ENCODE data around the gene ZSWIM4.
"Not testable (repeated sequence)": the region's sequence is repeated elsewhere in the genome, so short reads cannot be mapped to it uniquely, and the experiment has no call there.

Gene ZSWIM4

DNA sequence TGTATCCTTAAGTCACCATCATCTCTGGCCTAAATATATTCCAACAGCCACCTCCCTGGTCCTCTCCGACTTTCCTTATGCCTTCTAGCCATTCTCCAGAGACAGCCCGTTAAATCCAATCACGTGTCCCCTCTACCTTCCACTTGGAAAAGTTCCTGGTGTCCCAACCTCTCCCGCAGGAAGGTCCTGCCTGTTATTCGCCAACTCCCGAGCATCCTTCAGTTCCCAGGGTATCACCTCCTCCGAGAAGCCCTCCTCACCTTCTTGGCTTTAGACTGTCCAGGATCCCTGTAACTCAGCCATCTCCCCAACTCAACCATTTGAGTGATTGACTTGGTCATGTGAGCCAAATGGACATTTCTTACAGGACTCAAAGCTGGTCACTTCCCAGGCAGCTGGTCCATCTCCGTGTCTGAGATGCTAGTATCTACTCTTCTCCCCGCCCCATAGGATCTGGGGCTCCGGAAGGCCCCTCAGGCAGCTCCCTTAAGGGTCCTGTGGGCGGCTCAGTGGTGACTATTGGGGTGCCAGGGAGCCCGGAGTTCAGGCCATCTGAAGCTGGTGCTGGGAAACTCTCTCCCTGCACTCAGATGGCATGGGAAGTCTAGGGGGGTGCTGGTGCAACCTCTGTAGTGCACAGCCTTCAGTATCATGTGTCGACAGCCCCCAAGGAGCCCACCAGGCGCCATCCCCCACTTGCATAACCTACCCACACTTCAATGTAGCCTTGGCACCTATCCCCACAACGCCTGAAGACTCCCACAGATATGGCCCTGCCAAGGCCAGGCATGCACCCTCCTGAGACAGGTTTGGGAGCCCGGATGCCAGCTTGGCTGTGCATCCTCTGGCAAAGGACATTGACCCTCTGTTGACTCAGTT, 53.8 kb downstream of the ZSWIM4 start:
- no peak overlapping the region for H3K27ac ChIP-seq (ENCODE audit: low read depth, low read length)
- H3K36me3 ChIP-seq (ENCODE audit: control insufficient read depth in 1 of 2, insufficient read depth in 2 of 2, low read length in 2 of 2): no peaks in the 10 kb centered on the region
- no peaks in the 10 kb centered on the region for H3K27me3 ChIP-seq (ENCODE audit: control insufficient read depth in 1 of 2, insufficient read depth in 2 of 2, low read length in 2 of 2)
- peaks cover 32 to 44% of the 10 kb centered on the region in 2 donors for H3K4me1 ChIP-seq (ENCODE audit: control insufficient read depth in 1 of 2, insufficient read depth in 2 of 2, low read length in 2 of 2)
- no peaks in the 10 kb centered on the region for H3K9me3 ChIP-seq (ENCODE audit: control insufficient read depth in 1 of 2, low read length in 2 of 2)
- H3K4me3 ChIP-seq (ENCODE audit: low read depth in 1 of 2, low read length in 2 of 2): no peak overlapping the region
- no peak overlapping the region for H3K9ac ChIP-seq (ENCODE audit: low read depth in 1 of 2, low read length in 2 of 2)

- peak overlapping the region; percentile 38 to 48 for H3K4me3 ChIP-seq (ENCODE audit: low read depth in 1 of 2, low read length in 2 of 2)
- peak overlapping the region; percentile 73 to 87 for H3K9ac ChIP-seq (ENCODE audit: low read depth in 1 of 2, low read length in 2 of 2)
- no peaks in the 10 kb centered on the region for H3K36me3 ChIP-seq (ENCODE audit: control insufficient read depth in 1 of 2, insufficient read depth in 2 of 2, low read length in 2 of 2)
- H3K9me3 ChIP-seq (ENCODE audit: control insufficient read depth in 1 of 2, low read length in 2 of 2): no peaks in the 10 kb centered on the region
- H3K27me3 ChIP-seq (ENCODE audit: control insufficient read depth in 1 of 2, insufficient read depth in 2 of 2, low read length in 2 of 2): no peaks in the 10 kb centered on the region
- peaks cover 32 to 42% of the 10 kb centered on the region in 2 donors for H3K4me1 ChIP-seq (ENCODE audit: control insufficient read depth in 1 of 2, insufficient read depth in 2 of 2, low read length in 2 of 2)
- H3K27ac ChIP-seq (ENCODE audit: low read depth, low read length): peak overlapping the region; percentile 79
Observed at GRCh38 chr19:13849991-13850909, 55.0 kb downstream of the ZSWIM4 start.

- peak overlapping the region; percentile 79 for H3K27ac ChIP-seq (ENCODE audit: low read depth, low read length)
- peaks cover 32 to 38% of the 10 kb centered on the region in 2 donors for H3K4me1 ChIP-seq (ENCODE audit: control insufficient read depth in 1 of 2, insufficient read depth in 2 of 2, low read length in 2 of 2)
- H3K9ac ChIP-seq (ENCODE audit: low read depth in 1 of 2, low read length in 2 of 2): peak overlapping the region; percentile 73 to 87
- no peaks in the 10 kb centered on the region for H3K9me3 ChIP-seq (ENCODE audit: control insufficient read depth in 1 of 2, low read length in 2 of 2)
- H3K27me3 ChIP-seq (ENCODE audit: control insufficient read depth in 1 of 2, insufficient read depth in 2 of 2, low read length in 2 of 2): no peaks in the 10 kb centered on the region
- no peaks in the 10 kb centered on the region for H3K36me3 ChIP-seq (ENCODE audit: control insufficient read depth in 1 of 2, insufficient read depth in 2 of 2, low read length in 2 of 2)
- H3K4me3 ChIP-seq (ENCODE audit: low read depth in 1 of 2, low read length in 2 of 2): peak overlapping the region; percentile 38 to 48
Observed at GRCh38 chr19:13850910-13851733, 55.9 kb downstream of the ZSWIM4 start.

GRCh38 chr19:13851734-13852114, 56.5 kb downstream of the ZSWIM4 start:
- H3K9me3 ChIP-seq (ENCODE audit: control insufficient read depth in 1 of 2, low read length in 2 of 2); H3K27me3 ChIP-seq (ENCODE audit: control insufficient read depth in 1 of 2, insufficient read depth in 2 of 2, low read length in 2 of 2); H3K4me3 ChIP-seq (ENCODE audit: low read depth in 1 of 2, low read length in 2 of 2); H3K36me3 ChIP-seq (ENCODE audit: control insufficient read depth in 1 of 2, insufficient read depth in 2 of 2, low read length in 2 of 2): not testable (repeated sequence)
- H3K4me1 ChIP-seq (ENCODE audit: control insufficient read depth in 1 of 2, insufficient read depth in 2 of 2, low read length in 2 of 2): peaks cover 26 to 32% of the 10 kb centered on the region in 2 donors
- H3K9ac ChIP-seq (ENCODE audit: low read depth in 1 of 2, low read length in 2 of 2): peak overlapping the region in 1 of 2 donors; percentile 74
- peak overlapping the region; percentile 79 for H3K27ac ChIP-seq (ENCODE audit: low read depth, low read length)

DNA sequence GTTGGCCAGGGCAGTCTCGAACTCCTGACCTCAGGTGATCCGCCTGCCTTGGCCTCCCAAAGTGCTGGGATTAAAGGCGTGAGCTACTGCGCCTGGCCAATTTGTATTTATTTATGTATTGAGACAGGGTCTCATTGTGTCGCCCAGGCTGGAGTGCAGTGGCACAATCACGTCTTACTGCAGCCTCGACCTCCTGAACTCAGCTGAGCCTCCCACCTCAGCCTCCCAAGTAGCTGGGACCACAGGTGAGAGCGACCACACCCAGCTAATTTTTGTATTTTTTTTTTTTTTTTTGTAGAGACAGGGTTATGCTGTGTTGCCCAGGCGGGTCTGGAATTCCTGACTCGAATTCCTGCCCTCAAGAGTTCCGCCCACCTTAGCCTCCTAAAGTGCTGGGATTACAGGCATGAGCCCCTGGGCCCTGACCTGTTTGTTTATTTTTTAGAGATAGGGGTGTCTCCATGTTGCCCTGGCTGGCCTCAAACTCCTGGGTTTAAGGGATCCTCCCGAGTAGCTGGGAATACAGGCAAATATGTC, 57.0 kb downstream of the ZSWIM4 start:
- not testable (repeated sequence) for H3K27ac ChIP-seq (ENCODE audit: low read depth, low read length); H3K27me3 ChIP-seq (ENCODE audit: control insufficient read depth in 1 of 2, insufficient read depth in 2 of 2, low read length in 2 of 2); H3K9ac ChIP-seq (ENCODE audit: low read depth in 1 of 2, low read length in 2 of 2); H3K4me3 ChIP-seq (ENCODE audit: low read depth in 1 of 2, low read length in 2 of 2); H3K36me3 ChIP-seq (ENCODE audit: control insufficient read depth in 1 of 2, insufficient read depth in 2 of 2, low read length in 2 of 2); H3K9me3 ChIP-seq (ENCODE audit: control insufficient read depth in 1 of 2, low read length in 2 of 2)
- peaks cover 21 to 27% of the 10 kb centered on the region in 2 donors for H3K4me1 ChIP-seq (ENCODE audit: control insufficient read depth in 1 of 2, insufficient read depth in 2 of 2, low read length in 2 of 2)

DNA sequence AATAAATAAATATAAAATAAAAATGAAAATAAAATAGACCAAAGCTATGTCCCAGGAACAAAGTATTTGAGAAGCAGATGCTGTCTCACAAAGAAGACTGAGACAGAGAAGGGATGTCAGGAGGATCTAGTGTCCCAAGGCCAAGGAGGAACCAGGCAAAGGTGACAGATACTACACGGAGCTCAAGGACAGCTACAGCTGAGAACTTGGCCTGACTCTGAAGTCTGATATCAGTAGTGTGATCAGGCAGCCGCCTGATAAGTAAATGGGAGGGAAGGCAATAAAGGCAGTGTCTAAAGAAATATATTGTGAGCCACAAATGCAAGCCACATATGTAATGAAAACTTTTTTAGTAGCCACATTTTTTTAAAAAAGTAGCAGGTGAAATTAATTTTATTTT, 61.3 kb downstream of the ZSWIM4 start:
- no peak overlapping the region for H3K27ac ChIP-seq (ENCODE audit: low read depth, low read length)
- peaks cover 5% of the 10 kb centered on the region in 2 donors for H3K4me1 ChIP-seq (ENCODE audit: control insufficient read depth in 1 of 2, insufficient read depth in 2 of 2, low read length in 2 of 2)
- no peaks in the 10 kb centered on the region for H3K9me3 ChIP-seq (ENCODE audit: control insufficient read depth in 1 of 2, low read length in 2 of 2)
- no peak overlapping the region for H3K9ac ChIP-seq (ENCODE audit: low read depth in 1 of 2, low read length in 2 of 2)
- no peak overlapping the region for H3K4me3 ChIP-seq (ENCODE audit: low read depth in 1 of 2, low read length in 2 of 2)
- H3K36me3 ChIP-seq (ENCODE audit: control insufficient read depth in 1 of 2, insufficient read depth in 2 of 2, low read length in 2 of 2): no peaks in the 10 kb centered on the region
- H3K27me3 ChIP-seq (ENCODE audit: control insufficient read depth in 1 of 2, insufficient read depth in 2 of 2, low read length in 2 of 2): no peaks in the 10 kb centered on the region

DNA sequence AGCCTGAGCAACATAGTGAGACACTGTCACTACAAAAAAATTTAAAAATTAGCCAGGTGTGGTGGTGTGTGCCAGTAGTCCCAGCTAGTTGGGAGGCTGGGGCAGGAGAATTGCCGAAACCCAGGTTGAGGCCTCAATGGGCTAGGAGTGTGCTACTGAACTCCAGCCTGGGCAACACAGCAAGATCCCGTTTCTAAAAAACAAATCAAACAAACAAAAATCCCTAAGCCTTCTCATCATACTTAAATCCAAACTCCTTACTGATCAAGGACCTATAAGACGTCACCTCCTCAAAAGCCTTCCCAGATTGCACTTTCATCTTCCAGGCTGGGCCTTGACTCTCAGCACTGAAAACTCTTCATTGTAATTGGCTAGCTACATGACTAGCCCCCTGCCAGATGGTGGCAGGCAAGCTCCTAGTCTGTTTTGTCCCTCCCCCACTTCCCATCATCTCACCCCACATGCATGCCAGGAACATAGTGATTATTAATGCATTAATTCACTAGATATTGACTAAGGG, 64.2 kb downstream of the ZSWIM4 start:
- Histone ChIP-seq H3K4me1 (ENCODE audit: control insufficient read depth in 1 of 2, insufficient read depth in 2 of 2, low read length in 2 of 2) (peaks cover 10 to 13% of the 10 kb centered on the region in 2 donors), H3K27me3 (ENCODE audit: control insufficient read depth in 1 of 2, insufficient read depth in 2 of 2, low read length in 2 of 2) (peaks cover 0 to 6% of the 10 kb centered on the region in 2 donors), H3K9ac (ENCODE audit: low read depth in 1 of 2, low read length in 2 of 2) (no peak overlapping the region), H3K36me3 (ENCODE audit: control insufficient read depth in 1 of 2, insufficient read depth in 2 of 2, low read length in 2 of 2) (no peaks in the 10 kb centered on the region), H3K4me3 (ENCODE audit: low read depth in 1 of 2, low read length in 2 of 2) (no peak overlapping the region), H3K27ac (ENCODE audit: low read depth, low read length) (no peak overlapping the region), H3K9me3 (ENCODE audit: control insufficient read depth in 1 of 2, low read length in 2 of 2) (no peaks in the 10 kb centered on the region)

DNA sequence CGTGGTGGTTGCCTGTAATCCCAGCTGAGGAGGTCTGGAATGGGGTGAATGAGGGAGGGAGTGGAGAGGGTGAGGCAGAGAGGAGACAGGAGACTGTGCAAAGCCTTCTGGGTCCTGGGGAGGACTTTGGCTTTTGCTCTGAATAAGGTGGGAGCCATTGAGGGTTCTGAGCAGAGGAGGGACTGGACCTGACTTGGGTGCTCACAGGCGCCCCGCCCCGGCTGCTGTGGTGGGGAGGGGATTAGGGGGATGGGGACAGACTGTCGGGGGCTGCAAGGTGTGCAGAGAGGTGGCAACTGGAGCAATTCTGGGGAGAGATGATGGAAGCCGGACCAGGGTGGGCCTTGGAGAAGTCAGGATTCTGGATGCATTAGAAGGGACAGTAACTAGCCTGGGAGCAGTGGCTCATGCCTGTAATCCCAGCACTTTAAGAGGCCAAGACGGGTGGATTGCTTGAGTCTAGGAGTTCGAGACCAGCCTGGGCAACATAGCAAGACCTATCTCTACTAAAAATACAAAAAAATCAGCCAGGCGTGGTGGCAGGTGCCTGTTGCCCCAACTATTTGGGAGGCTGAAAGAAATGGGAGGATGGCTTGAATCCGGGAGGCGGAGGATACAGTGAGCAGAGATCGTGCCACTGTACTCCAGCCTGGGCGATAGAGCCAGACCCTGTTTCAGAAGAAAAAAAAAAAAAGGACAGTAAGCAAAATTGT, 65.6 kb downstream of the ZSWIM4 start:
- peak overlapping the region in 1 of 2 donors; percentile 61 for H3K4me3 ChIP-seq (ENCODE audit: low read depth in 1 of 2, low read length in 2 of 2)
- peaks cover 12 to 16% of the 10 kb centered on the region in 2 donors for H3K4me1 ChIP-seq (ENCODE audit: control insufficient read depth in 1 of 2, insufficient read depth in 2 of 2, low read length in 2 of 2)
- no peak overlapping the region for H3K9ac ChIP-seq (ENCODE audit: low read depth in 1 of 2, low read length in 2 of 2)

GRCh38 chr19:13861392-13861713, 66.1 kb downstream of the ZSWIM4 start:
- Histone ChIP-seq H3K9ac (ENCODE audit: low read depth in 1 of 2, low read length in 2 of 2) (peak overlapping the region; percentile 67 to 69), H3K4me1 (ENCODE audit: control insufficient read depth in 1 of 2, insufficient read depth in 2 of 2, low read length in 2 of 2) (peaks cover 16 to 20% of the 10 kb centered on the region in 2 donors), H3K9me3 (ENCODE audit: control insufficient read depth in 1 of 2, low read length in 2 of 2) (no peaks in the 10 kb centered on the region), H3K4me3 (ENCODE audit: low read depth in 1 of 2, low read length in 2 of 2) (peak overlapping the region; percentile 61 to 65), H3K27ac (ENCODE audit: low read depth, low read length) (peak overlapping the region; percentile 84), H3K27me3 (ENCODE audit: control insufficient read depth in 1 of 2, insufficient read depth in 2 of 2, low read length in 2 of 2) (peaks cover 1 to 11% of the 10 kb centered on the region in 2 donors), H3K36me3 (ENCODE audit: control insufficient read depth in 1 of 2, insufficient read depth in 2 of 2, low read length in 2 of 2) (no peaks in the 10 kb centered on the region)

More for the DNA sequence above, 65.6 kb downstream of the ZSWIM4 start:
- H3K36me3 ChIP-seq (ENCODE audit: control insufficient read depth in 1 of 2, insufficient read depth in 2 of 2, low read length in 2 of 2): no peaks in the 10 kb centered on the region
- peaks cover 0 to 8% of the 10 kb centered on the region in 2 donors for H3K27me3 ChIP-seq (ENCODE audit: control insufficient read depth in 1 of 2, insufficient read depth in 2 of 2, low read length in 2 of 2)
- no peaks in the 10 kb centered on the region for H3K9me3 ChIP-seq (ENCODE audit: control insufficient read depth in 1 of 2, low read length in 2 of 2)
- peak overlapping the region; percentile 84 for H3K27ac ChIP-seq (ENCODE audit: low read depth, low read length)
